OCI-LY1 (cell line): Measurements from ENCODE around the gene TOM1L2.

Experiments
- CTCF ChIP-seq: fragments of 200-600 bp; sonication (generic), shearing (Covaris generic); IDR thresholded peaks from 2 replicates; pipeline ENCODE4 v1.5.1; 2017; ENCODE audit warnings: mild to moderate bottlenecking, antibody characterized with exemption, low read length, moderate library complexity, mixed read lengths
- EZH2 ChIP-seq: fragments of 200-600 bp; sonication (generic), shearing (Covaris generic); IDR thresholded peaks from 2 replicates; pipeline ENCODE4 v1.8.0; 2017; ENCODE audit warnings: borderline replicate concordance, mixed run types, mild to moderate bottlenecking, antibody characterized with exemption, low read length, moderate library complexity, mixed read lengths

GRCh38 chr17:17806611-17807274, 165.5 kb downstream of the TOM1L2 start:
- no peak for TF ChIP-seq CTCF
- TF ChIP-seq EZH2: no peak
